NCI-H510A (cell line): ENCODE results near the gene CARD19.

ENCODE experiments used
- DNase-seq: peaks from one replicate; lab custom pipeline; 2025; lab: John Stamatoyannopoulos, UW

The CARD19 gene

GRCh38 chr9:93064392-93065134 lies 31.5 kb upstream of the CARD19 start:
- peak; percentile 80 for DNase-seq

GRCh38 chr9:93065135-93065720 lies 30.8 kb upstream of the CARD19 start:
- no peak for DNase-seq

- DNase-seq, result no peak
Observed at GRCh38 chr9:93066978-93067603, 28.9 kb upstream of the CARD19 start.

GRCh38 chr9:93068956-93069355 lies 27.1 kb upstream of the CARD19 start:
- DNase-seq, result no peak

- DNase-seq, result no peak
Observed at GRCh38 chr9:93071464-93071863, 24.6 kb upstream of the CARD19 start.

- no peak for DNase-seq
Observed at GRCh38 chr9:93072383-93072795, 23.6 kb upstream of the CARD19 start.

GRCh38 chr9:93076101-93076791 lies 19.8 kb upstream of the CARD19 start:
- no peak for DNase-seq

- DNase-seq, result no peak
Observed at GRCh38 chr9:93076792-93077128, 19.3 kb upstream of the CARD19 start.

GRCh38 chr9:93077367-93077766 lies 18.6 kb upstream of the CARD19 start:
- DNase-seq, result no peak

- DNase-seq, result no peak
Observed at GRCh38 chr9:93077811-93078210, 18.2 kb upstream of the CARD19 start.

- DNase-seq, result no peak
Observed at GRCh38 chr9:93079371-93079770, 16.6 kb upstream of the CARD19 start.

- no peak for DNase-seq
Observed at GRCh38 chr9:93080406-93080805, 15.6 kb upstream of the CARD19 start.

GRCh38 chr9:93081081-93081529 lies 14.9 kb upstream of the CARD19 start:
- DNase-seq, result no peak

GRCh38 chr9:93081931-93082330 lies 14.1 kb upstream of the CARD19 start:
- no peak for DNase-seq

GRCh38 chr9:93082841-93083411 lies 13.1 kb upstream of the CARD19 start:
- no peak for DNase-seq

GRCh38 chr9:93083592-93084470 lies 12.2 kb upstream of the CARD19 start:
- DNase-seq, result no peak

GRCh38 chr9:93084471-93084881 lies 11.5 kb upstream of the CARD19 start:
- DNase-seq, result no peak

GRCh38 chr9:93085676-93086075 lies 10.3 kb upstream of the CARD19 start:
- no peak for DNase-seq

- no peak for DNase-seq
Observed at GRCh38 chr9:93086447-93087224, 9.4 kb upstream of the CARD19 start.

GRCh38 chr9:93087971-93088655 lies 7.9 kb upstream of the CARD19 start:
- no peak for DNase-seq
